ENCODE results near the gene MPHOSPH9. TPM values are rescaled to one million over a fixed set of nuclear protein-coding genes. Genes with fewer than 3 reads are reported as not detected.
"Not testable (repeated sequence)": the region's sequence is repeated elsewhere in the genome, so short reads cannot be mapped to it uniquely, and the experiment has no call there.

The MPHOSPH9 gene
- total RNA-seq, 1 donor from 2014 or later, result 43.2 TPM

DNA sequence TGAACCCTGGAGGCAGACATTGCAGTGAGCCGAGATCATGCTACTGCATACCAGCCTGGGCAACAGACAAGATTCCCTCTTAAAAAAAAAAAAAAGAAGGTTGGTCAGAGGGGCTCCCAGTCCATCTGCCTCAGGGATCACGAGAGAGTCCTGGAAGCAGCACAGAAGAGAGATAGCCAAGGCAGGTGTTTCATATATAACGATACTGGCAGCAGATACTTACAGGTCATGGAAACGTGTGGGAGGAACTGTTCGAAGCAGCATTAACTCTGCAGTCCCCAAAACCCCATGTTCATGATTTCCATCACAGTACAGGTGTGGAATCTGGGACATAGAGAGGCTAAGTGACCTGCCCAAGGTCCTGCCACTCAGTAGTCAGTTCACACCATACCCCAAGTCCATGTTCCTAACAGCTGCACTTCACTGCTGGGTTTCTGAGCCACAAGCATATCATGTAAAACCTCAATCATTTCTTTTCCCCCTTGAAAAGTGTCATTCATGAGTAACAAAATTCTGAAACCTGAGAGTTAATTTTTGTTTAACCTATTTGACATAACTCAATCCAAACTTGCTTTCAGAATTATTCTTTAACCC lies 22.0 kb upstream of the MPHOSPH9 start:
- no peak for DNase-seq

DNA sequence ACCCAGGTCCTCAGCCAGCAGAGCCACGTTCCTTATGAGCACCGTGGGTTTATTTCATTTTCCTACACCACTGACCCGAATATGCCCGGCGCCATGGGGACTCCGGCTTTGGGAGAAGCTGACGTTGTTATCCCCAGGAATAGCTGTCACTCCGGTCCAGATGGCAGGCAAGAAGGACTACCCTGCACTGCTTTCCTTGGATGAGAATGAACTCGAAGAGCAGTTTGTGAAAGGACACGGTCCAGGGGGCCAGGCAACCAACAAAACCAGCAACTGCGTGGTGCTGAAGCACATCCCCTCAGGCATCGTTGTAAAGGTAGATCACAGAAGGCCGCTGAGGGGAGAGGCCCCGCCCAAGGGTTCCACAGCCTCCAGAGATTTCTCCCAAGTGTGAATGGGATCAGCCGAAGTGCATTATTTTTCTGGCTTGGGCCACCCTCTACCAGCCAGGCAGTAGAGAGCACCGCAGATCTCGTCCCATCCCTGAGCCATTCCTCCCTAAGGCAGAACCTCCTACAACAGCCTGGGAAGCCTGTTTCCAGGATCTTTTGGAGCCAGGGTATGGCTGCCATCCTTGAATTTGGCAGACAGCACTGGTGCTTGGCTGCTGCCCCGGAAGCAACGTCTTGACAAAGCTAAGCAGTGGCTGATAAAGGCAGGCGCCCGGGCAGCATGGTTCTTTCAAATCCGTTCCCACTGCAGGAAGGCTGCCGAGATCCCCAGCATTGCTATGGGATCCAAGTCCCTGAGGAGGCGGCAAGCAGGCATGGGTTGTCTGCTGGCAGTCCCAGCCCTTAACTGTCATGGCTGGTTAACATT lies 20.9 kb upstream of the MPHOSPH9 start:
- no peak for DNase-seq

DNA sequence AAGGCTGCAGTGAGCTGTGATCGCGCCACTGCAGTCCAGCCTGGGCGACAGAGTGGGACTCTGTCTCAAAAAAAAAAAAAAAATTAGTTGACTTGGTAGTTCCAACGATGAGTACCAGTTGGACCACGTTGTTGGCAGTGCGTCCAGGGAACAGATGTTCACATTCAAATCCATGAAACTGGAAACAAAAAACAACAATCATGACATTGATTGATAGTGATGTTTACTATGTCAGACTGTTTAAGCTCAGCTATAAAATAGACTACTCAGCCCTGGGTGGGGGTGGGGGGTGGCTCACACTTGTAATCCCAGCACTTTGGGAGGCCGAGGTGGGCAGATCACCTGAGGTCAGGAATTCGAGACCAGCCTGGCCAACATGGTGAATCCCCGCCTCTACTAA lies 19.4 kb upstream of the MPHOSPH9 start:
- DNase-seq, result peak; percentile 27

DNA sequence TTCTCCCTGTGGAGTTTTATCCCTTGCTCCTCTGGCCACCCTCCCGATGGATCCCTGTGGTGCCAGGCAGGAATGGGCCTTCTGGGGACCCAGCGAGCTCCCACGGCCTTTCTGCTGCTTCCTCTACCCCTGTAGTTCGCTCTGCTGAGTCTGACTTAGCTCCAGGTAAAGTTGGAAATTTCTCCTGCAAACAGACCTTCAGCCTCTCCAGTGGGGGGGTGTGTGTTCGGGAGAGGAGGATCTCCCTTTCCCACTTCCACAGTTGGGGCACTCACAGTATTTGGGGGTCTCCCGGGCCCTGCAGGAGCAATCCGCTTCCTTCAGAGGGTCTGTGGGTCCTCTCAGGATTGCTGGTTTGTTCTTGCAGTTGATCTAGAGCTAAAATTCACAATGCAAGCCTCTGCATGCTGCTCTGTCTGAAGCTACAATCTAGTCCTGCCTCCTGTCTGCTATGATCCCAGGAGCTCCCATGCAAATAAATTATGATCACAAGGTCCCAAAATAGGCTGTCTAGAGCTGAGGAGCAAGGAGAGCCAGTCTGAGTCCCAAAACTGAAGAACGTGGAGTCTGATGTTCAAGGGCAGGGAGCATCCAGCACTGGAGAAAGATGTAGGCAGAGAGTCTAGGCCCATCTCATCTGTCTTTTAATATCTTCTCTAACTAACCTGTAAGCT lies 18.6 kb upstream of the MPHOSPH9 start:
- no peak for DNase-seq

DNA sequence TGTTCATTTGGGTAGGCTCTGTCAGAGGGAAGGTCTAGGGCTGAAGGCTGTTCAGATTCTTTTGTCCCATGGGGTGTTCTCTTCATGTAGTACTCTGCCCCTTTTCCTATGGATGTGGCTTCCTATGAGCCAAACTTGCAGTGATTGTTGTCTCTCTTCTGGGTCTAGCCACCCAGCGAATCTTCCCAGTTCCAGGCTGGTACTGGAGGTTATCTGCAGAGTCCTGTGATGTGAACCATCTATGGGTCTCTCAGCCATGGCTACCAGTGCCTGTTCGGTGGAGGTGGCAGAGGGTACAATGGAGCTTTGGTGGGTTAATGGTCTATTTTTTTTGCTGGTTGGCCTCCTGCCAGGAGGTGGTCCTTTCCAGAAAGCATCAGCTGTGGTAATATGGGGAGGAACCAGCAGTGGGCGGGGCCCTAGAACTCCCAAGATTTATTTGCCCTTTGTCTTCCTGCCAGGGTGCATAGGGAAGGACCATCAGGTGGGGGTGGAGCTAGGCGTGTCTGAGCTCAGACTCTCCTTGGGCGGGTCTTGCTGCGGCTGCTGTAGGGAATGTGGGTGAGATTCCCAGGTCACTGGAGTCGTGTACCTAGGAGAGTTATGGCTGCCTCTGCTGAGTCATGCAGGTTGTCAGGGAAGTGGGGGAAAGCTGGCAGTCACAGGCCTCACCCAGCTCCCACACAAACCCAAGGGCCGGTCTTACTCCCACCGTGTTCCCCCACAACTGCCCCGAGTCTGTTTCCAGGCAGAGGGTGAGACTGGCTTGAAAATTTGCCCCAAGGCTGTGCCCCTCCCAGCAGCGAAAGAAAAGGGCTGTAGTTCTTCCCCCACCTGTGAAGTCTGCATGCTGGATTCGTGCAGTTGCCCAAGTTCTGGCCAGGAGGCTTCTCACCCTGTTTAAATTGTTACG lies 17.8 kb upstream of the MPHOSPH9 start:
- no peak for DNase-seq

DNA sequence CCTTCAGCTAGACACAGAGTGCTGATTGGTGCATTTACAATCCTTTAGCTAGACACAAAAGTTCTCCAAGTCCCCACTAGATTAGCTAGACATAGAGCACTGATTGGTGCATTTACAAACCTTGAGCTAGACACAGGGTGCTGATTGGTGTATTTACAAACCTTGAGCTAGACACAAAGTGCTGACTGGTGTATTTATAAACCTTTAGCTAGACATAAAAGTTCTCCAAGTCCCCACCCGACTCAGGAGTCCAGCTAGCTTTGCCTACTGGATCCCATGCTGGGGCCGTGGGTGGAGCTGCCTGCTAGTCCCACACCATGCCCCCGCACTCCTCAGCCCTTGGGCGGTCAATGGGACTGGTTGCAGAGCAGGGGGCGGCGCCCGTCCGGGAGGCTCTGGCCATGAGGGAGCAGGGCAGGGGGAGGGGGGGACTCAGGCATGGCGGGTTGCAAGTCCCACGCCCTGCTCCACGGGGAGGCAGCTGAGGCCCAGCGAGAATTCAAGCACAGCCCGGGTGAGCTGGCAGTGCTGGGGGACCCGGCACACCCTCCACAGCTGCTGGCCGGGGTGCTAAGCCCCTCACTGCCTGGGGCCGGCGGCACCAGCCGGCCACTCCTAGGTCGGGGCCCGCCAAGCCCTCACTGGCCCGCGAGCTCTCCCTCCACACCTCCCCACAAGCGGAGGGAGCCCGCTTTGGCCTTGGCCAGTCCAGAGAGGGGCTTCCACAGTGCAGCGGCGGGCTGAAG lies 16.2 kb upstream of the MPHOSPH9 start:
- DNase-seq, result not testable (repeated sequence)

DNA sequence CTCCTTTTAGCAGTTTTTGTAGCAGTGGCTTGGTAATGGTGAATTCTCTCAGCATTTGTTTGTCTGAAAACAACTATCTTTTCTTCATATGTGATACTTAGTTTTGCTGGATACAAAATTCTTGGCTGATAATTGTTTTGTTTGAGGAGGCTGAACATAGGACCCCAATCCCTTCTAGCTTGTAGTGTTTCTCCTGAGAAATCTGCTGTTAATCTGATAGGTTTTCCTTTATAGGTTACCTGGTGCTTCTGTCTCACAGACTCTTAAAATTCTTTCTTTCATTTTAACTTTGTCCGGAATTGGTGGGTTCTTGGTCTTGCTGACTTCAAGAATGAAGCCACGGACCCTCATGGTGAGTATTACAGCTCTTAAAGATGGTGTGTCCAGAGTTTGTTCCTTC lies 15.2 kb upstream of the MPHOSPH9 start:
- not testable (repeated sequence) for DNase-seq

DNA sequence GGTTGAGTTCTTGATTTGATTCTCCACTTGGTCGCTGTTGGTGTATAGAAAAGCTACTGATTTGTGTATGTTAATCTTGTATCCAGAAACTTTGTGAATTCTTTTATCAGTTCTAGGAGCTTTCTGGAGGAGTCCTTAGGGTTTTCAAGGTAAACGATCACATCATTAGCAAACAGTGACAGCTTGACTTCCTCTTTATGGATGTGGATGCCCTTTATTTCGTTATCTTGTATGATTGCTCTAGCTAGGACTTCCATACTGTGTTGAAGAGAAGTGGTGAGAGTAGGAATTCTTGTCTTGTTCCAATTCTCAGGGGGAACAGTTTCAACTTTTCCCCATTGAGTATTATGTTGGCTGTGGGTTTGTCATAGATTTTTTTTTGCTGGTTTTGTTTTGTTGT lies 12.7 kb upstream of the MPHOSPH9 start:
- no peak for DNase-seq

DNA sequence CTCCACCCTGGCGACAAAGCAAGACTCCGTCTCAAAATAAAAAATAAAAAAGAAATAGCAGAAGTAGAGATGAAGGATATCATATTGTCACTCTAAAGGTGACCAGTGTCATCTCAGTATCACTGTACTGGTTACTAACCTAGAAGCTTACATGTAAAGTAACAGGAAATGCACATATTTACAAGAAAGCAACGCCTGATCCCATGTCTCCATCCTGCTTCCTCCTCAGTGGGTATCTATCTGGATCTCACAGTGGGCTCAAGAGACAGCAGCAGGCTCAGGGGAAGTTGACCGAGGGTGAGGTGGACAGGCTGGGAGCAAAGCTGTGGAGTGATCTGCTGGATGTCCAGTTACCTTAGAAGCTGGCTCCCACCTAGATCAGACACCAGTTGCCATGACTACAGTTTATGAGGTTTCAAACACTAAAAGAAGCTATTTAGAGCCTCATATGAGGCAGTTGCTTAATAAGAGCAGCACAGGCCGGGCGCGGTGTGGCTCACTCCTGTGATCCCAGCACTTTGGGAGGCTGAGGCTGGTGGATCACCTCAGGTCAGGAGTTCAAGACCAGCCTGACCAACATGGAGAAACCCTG lies 10.8 kb upstream of the MPHOSPH9 start:
- DNase-seq, result no peak

DNA sequence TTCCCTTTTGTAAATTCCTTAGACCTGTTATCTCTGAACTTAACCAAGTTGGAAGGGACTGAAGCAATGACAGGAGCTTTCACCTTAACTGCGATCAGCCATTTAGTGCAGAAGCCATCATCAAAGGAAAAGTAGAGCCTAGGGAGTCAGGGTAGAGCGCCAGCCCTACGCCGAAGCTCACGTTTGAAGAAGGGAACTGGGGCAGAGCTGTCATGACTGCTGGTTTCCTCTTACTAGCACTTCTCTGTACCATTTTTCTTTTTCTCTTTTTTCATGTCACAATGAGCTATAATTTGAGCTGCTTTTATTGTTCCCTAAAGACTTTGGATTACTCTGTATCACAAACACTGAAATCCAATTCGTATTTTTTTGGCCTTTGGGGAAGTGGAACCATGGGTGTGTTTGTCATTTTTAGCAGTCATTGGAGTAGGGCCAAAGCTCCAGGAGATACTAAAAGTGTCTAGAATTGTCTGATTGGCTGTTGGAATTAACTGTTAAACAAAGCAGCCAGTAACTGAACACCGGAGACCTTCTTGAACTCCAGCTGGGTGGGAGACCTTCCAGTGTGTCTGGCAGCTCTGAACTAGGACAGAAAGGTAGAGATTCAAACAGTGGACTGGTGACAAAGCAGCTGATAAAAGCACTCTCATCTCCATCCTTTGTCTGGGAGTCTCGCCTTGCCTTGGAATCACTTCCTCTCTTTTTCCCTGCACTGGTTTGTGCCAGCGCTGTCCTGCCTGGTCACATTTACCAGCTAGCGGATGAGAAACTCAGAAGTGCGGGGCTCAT lies 9.4 kb upstream of the MPHOSPH9 start:
- peak; percentile 56 for DNase-seq

DNA sequence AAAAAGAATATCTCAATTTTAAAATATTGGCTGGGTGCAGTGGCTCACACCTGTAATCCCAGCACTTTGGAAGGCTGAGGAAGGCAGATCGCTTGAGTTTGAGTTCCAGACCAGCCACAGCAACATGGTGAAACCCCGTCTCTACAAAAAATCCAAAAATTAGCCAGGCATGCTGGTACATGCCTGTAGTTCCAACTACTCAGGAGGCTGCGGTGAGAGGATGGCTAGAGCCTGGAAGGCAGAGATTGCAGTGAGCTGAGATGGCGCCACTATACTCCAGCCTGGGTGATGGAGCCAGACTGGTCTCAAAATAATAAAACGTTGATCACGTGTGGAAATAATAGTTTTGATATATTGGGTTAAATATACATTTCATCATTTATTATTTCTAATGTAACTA lies 6.0 kb upstream of the MPHOSPH9 start:
- no peak for DNase-seq

DNA sequence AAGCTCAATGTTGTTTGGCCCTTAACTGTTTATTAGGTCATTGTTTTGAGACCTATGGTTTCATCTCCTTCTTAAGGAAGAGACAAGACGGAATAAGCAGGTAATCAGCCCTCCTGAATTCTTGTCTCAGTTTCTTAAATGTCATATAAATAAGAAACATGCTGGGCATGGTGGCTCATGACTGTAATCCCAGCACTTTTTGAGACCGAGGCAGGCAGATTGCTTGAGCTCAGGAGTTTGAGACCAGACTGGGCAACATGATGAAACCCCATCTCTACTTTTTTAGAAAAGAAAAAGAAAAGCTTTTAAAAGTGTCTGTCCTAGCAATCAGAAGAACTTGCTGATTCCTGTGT lies 5.4 kb upstream of the MPHOSPH9 start:
- DNase-seq, result no peak

DNA sequence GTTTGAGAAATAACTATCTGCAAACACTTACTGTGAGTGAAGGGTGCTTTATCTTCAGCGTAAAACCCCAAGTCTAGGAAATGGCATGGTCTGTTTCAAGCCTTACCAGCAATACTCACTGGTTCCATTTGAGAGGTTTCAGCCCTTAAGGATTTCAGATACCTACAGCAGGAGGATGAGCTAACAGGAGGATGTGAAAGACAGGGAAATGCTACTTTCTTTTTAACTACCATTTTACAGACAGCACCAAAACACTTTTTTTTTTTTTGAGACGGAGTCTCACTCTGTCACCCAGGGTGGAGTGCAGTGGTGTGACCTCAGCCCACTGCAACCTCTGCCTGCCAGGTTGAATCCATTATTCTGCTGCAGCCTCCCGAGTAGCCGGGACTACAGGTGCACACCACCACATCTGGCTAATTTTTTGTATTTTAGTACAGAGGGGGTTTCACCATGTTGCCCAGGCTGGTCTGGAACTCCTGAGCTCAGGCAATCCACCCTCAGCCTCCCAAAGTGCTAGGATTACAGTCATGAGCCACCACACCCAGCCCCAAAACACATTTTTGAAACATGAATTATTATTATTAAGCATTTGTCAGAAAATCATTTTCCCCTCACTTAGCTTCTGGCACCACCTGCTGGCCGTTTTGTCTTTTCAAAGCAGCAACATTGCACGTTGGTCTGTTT lies 4.8 kb upstream of the MPHOSPH9 start:
- peak; percentile 88 for DNase-seq

DNA sequence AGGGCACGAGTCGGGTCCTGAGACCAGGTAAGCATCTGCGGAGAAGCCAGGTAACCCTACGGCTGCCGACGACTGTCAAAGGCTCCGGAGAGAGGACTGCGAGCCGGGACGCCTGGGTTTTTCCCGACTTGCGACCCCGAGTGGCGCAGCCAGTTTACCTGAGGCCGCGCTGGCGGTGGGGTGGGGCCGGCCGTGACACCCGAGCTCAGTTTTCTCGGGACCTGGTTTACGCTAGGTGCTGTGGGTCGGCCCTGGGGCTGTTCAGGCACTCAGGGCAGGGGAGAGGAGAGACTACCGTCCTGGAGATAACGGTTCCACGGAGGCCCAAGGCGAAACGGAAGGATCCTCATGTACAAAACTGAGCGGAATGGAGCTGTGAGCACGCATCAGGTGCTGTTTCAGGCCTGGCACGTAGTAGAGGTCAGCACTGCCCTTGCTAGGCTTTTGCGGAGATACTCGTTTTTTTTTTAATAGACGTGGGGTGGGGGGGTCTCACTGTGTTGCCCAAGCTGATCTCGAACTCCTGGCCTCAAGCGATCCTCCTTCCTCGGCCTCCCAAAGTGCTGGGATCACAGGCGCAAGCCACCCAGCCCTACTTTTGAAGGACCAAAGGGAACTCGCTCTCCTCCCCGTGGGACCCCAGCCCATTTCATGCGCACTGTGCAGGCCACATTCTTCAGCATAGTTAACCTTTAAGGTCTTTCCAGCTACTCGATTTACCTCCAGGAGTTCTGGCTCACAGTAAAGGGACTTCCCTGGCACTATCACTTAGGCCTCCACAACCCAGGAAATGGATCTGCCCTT lies 766 bp upstream of the MPHOSPH9 start:
- DNase-seq, result peak; percentile 23

DNA sequence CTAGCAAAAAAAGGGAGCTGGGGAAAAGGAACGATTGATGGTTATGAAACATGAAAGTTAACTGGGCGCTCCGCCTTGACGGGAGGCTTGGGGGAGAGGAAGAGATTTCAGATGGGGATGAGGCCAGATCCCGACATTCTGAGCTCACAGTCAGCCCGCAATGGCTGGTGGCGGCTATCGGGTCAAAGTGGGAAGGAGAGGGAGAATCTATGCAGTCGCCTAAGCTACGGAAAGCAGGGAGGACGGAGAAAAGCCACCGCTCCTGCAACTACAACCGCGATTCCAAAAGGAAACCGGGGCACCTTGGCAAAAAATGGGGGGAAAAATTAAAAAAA lies 502 bp downstream of the MPHOSPH9 start:
- DNase-seq, result no peak

DNA sequence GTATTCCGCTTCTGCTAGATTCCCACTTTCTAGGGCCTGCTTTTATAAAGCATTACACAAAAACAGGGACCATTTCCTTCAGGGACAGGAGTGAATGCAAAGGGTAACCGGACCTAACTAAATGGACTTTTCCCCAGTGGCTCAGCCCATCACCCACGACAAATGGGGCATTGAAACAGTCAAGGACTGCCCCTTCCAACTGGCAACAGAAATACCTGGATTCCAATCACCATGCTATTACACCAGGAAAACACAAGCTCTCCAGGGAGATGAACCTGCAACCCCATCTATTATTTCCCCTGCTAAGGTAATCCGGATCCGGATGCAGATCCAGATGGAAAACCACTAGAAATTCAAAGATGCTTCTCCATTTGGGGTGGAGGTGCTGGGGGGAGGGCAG lies 1.0 kb downstream of the MPHOSPH9 start:
- peak; percentile 35 for DNase-seq

DNA sequence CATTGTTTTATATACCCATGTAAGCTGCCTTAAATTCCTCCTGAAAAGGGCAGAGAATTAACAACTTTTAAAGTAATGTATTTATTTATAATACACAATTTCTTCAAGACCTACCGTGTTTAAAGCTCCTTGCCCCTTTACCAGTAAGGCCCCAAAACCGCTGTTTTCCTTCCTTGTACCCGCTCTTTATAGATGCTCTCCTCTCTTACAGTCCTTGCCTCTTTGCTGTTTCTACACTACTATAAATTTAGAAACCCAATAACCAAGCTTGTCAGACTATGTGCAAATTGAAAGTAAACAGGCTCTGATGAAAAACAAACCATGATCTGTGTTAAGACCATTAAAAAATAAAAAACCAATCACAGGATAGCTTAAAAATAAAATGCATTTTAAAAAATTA lies 3.9 kb downstream of the MPHOSPH9 start:
- DNase-seq, result no peak

DNA sequence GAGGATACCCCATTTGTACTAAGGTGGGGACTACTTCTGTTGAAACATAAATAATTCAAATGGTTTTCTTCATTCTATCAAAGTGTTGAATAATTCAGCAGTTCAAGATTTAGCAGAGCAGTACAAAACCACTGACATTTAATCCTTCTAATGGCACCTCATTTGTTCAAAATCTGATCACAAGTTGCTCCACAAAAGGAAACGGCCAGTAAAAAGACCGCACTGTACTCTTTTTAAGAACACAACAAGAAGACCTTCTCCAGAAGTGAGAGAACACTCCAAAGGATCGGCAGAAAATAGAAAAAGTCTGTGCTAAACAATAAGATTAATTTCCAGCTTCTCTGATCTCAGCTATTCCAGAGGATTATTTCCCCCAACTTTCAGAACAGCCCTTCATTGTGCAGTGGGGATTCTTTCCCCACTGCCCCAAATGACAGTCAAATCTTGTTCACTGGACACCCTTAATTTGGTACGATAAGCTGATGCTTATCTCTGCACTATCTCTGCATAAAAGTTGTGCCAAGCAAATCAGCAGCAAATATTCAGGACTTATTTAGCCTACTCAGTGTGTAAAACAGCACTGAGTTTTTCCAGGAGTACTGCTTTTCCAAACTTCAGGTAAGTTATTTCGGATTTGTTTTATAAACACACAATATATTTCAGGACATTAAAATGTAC lies 5.2 kb downstream of the MPHOSPH9 start:
- no peak for DNase-seq

DNA sequence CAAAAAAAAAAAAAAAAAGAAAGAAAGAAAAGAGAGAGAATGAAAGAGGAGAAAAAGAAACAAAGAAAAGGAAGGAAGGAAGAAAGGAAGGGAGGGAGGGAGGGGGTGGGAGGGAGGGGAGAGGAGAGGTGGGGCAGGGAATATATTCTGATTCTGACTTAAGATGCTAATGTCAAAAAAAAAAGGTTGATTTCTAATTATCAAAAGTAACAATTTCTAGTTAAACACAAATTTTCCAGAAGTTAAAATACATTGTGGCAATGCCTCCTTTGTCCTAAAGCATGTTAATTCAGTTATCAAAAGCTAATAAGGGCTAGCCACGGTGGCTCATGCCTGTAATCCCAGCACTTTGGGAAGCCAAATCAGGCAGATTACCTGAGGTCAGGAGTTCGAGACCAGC lies 7.5 kb downstream of the MPHOSPH9 start:
- no peak for DNase-seq

All from dermis blood vessel endothelial cell (primary cell).